ENCODE data around the gene PIBF1.

DNA sequence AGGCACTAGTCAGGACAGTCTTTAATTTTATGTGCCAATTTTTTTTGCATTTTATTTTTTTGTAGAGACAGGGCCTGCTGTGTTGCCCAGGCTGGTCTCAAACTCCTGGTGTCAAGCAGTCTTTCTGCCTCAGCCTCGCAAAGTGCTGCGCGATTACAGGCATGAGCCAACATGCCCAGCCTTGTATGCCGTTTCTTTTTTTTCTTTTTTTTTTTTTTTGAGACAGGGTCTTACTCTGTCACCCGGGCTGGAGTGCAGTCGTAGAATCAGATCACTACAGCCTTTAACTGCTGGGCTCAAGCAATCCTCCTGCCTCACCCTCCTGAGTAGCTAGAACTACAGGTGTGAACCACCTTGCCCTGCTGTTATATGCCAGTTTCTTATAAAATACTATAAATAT is 27.8 kb upstream of the PIBF1 start:
- TF ChIP-seq CTCF (IDR thresholded peaks at IDR 0.05): no peak
- TF ChIP-seq EZH2 (IDR thresholded peaks at IDR 0.05): no peak
- no peak for TF ChIP-seq EZH2phosphoT487 (IDR thresholded peaks at IDR 0.05)
